GM12892 (cell line): ENCODE results near the gene PDGFC.

Experiments used
- POLR2A ChIP-seq: IDR thresholded peaks from 2 replicates; pipeline ENCODE4 v1.6.1; 2011; ENCODE audit warnings: low read depth, low read length, control low read depth
- POLR2AphosphoS5 ChIP-seq: IDR thresholded peaks from 2 replicates; pipeline ENCODE4 v1.6.1; 2011; ENCODE audit warnings: low read depth, low read length, control low read depth

DNA sequence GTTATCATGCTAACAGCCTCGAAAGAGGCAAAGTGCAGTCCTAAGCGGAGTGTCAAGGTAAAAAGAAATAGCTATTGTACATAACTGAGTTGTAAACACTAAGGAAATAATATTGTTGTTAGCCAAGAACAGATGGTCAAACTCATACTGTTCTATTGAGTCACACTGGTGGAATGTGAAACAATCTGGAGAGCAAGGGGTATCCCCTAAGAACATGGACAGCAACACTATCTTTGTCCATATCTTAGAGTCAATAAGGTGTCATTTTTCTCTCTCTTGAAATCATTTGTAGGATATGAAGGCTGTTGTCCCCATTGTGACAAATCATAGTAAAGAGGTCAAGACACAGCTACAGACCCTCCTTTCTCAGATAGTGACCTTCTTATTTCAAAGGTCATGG, 4.5 kb upstream of the PDGFC start:
- no peak for TF ChIP-seq POLR2A
- no peak for TF ChIP-seq POLR2AphosphoS5
